Neural cell (in vitro differentiated cells): ENCODE results near the gene ADGRG3. TPM values are rescaled to one million over a fixed set of nuclear protein-coding genes. Genes with fewer than 3 reads are reported as not detected.

ENCODE experiments used
- H2AFZ ChIP-seq: fragments of 200-600, 300-800 bp; sonication (generic), shearing (Covaris generic); 2 replicates; pipeline ENCODE4 v1.6.0; 2014; ENCODE audit warnings: low read depth, mild to moderate bottlenecking, antibody characterized with exemption, low read length, moderate library complexity
- H3F3A ChIP-seq: fragments of 200-600 bp; shearing (Covaris generic); 2 replicates; pipeline ENCODE4 v1.6.1; 2016; ENCODE audit warnings: mild to moderate bottlenecking, moderate library complexity, mixed read lengths, antibody characterized with exemption, low read length; ENCODE audit not compliant: insufficient read depth, poor library complexity, severe bottlenecking
- H3K27ac ChIP-seq: fragments of 200-600, 300-800 bp; sonication (generic), shearing (Covaris generic); 2 replicates; pipeline ENCODE4 v1.5.1; 2014; ENCODE audit warnings: mild to moderate bottlenecking, low read length, moderate library complexity
- H3K27me3 ChIP-seq: fragments of 300-800, 200-600 bp; sonication (generic), shearing (Covaris generic); 2 replicates; pipeline ENCODE4 v1.6.0; 2014; ENCODE audit warnings: mild to moderate bottlenecking, low read depth, low read length, moderate library complexity; ENCODE audit not compliant: insufficient read depth
- H3K36me3 ChIP-seq: fragments of 300-800, 200-600 bp; sonication (generic), shearing (Covaris generic); 2 replicates; pipeline ENCODE4 v1.5.1; 2014; ENCODE audit warnings: mild to moderate bottlenecking, antibody characterized with exemption, low read length, moderate library complexity; ENCODE audit not compliant: insufficient read depth
- H3K4me2 ChIP-seq: fragments of 300-800, 200-600 bp; sonication (generic), shearing (Covaris generic); 2 replicates; pipeline ENCODE4 v1.6.0; 2014; ENCODE audit warnings: mild to moderate bottlenecking, low read length
- H3K4me3 ChIP-seq: fragments of 300-800, 200-600 bp; sonication (generic), shearing (Covaris generic); 2 replicates; pipeline ENCODE4 v1.5.1; 2014; ENCODE audit warnings: mild to moderate bottlenecking, low read length, moderate library complexity
- H3K79me2 ChIP-seq: fragments of 200-600 bp; shearing (Covaris generic); replicated peaks from 2 replicates; pipeline ENCODE4 v1.6.0; 2014; ENCODE audit warnings: mild to moderate bottlenecking, low read length, moderate library complexity; ENCODE audit not compliant: insufficient read depth
- H3K9ac ChIP-seq: fragments of 300-800, 200-600 bp; sonication (generic), shearing (Covaris generic); 2 replicates; pipeline ENCODE4 v1.6.1; 2016; ENCODE audit warnings: mild to moderate bottlenecking, low read length, mixed read lengths
- H3K9me2 ChIP-seq: fragments of 200-600 bp; shearing (Covaris generic); 2 replicates; pipeline ENCODE4 v1.6.1; 2016; ENCODE audit warnings: mild to moderate bottlenecking, low read length, mixed read lengths; ENCODE audit not compliant: insufficient read depth
- H3K9me3 ChIP-seq: fragments of 200-600, 300-800 bp; sonication (generic), shearing (Covaris generic); 2 replicates; pipeline ENCODE4 v1.6.1; 2016; ENCODE audit warnings: mild to moderate bottlenecking, mixed run types, low read length, moderate library complexity, mixed read lengths
- H4K20me1 ChIP-seq: fragments of 200-600 bp; shearing (Covaris generic); 2 replicates; pipeline ENCODE4 v1.6.1; 2016; ENCODE audit warnings: mild to moderate bottlenecking, mixed run types; ENCODE audit not compliant: insufficient read depth
- EP300 ChIP-seq: fragments of 450-650 bp; conservative IDR thresholded peaks from 2 replicates; pipeline ENCODE4 v1.6.1; 2014; ENCODE audit warnings: antibody characterized with exemption, mild to moderate bottlenecking, moderate library complexity; ENCODE audit not compliant: poor library complexity, severe bottlenecking
- EZH2 ChIP-seq: fragments of 200-600, 300-800 bp; shearing (Covaris generic), sonication (generic); IDR thresholded peaks from 2 replicates; pipeline ENCODE4 v1.6.1; 2014; ENCODE audit warnings: antibody characterized with exemption, low read length, borderline replicate concordance, mild to moderate bottlenecking; ENCODE audit not compliant: insufficient read depth, poor library complexity, severe bottlenecking
- MXI1 ChIP-seq: fragments of 450-650 bp; conservative IDR thresholded peaks from 2 replicates; pipeline ENCODE4 v1.6.1; 2014; ENCODE audit warnings: antibody characterized with exemption, mild to moderate bottlenecking; ENCODE audit not compliant: poor library complexity, severe bottlenecking
- POLR2AphosphoS5 ChIP-seq: IDR thresholded peaks from 2 replicates; pipeline ENCODE4 v1.6.1; 2012
- RAD21 ChIP-seq: fragments of 450-650 bp; conservative IDR thresholded peaks from 2 replicates; pipeline ENCODE4 v1.6.1; 2014; ENCODE audit warnings: antibody characterized with exemption, mild to moderate bottlenecking, moderate library complexity
- SMC3 ChIP-seq: fragments of 450-650 bp; conservative IDR thresholded peaks from 2 replicates; pipeline ENCODE4 v1.6.1; 2014; ENCODE audit warnings: antibody characterized with exemption, mild to moderate bottlenecking, moderate library complexity; ENCODE audit not compliant: poor library complexity
- TAF1 ChIP-seq: IDR thresholded peaks from 2 replicates; pipeline ENCODE4 v1.6.1; 2012; ENCODE audit warnings: low read depth
- polyA plus RNA-seq: library from polyadenylated mRNA; depleted of rRNA; stranded (reverse); fragments of >200 nt; gene quantifications from 2 replicates; pipeline ENCODE4 v1.2.3, GENCODE V29; 2014
- TF ChIP-seq, protein P1 (sequence below): IDR thresholded peaks from 2 replicates; pipeline ENCODE4 v1.6.1; 2012; ENCODE audit warnings: borderline replicate concordance
- TF ChIP-seq, protein P2 (sequence below): fragments of 450-650 bp; IDR thresholded peaks from 2 replicates; pipeline ENCODE4 v1.5.1; 2014; ENCODE audit warnings: antibody characterized with exemption, mild to moderate bottlenecking, moderate library complexity; ENCODE audit not compliant: poor library complexity, severe bottlenecking

Gene ADGRG3
- polyA plus RNA-seq, 1 donor from 2014 or later = 0.62 TPM

DNA sequence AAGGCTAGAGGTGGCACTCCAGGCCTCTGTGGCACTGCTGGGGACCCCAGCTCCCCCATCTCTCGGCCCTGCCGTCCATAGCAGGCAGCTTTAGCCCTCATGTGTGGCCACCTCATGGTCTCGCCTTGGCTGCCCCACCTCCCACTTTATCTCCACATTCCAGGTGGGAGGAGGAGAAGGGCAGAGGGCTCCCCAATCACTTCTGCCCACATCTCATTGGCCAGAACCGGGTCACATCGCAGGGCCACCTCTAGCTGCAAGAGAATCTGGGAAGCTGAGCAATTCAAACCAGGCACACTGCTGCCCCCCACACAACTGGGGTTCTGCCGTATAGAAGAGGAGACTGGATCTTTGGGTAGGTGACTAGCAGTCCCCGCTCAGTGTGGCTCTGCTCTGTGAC is 28.1 kb downstream of the ADGRG3 start:
- no peak overlapping the region for H3K9ac ChIP-seq
- no peaks in the 10 kb centered on the region for H3K36me3 ChIP-seq
- no peaks in the 10 kb centered on the region for H3F3A ChIP-seq
- TF ChIP-seq POLR2AphosphoS5 (no peak), EZH2 (no peak), SMC3 (no peak), TAF1 (no peak), RAD21 (no peak), MXI1 (no peak), EP300 (no peak)
- TF ChIP-seq, protein P1, sequence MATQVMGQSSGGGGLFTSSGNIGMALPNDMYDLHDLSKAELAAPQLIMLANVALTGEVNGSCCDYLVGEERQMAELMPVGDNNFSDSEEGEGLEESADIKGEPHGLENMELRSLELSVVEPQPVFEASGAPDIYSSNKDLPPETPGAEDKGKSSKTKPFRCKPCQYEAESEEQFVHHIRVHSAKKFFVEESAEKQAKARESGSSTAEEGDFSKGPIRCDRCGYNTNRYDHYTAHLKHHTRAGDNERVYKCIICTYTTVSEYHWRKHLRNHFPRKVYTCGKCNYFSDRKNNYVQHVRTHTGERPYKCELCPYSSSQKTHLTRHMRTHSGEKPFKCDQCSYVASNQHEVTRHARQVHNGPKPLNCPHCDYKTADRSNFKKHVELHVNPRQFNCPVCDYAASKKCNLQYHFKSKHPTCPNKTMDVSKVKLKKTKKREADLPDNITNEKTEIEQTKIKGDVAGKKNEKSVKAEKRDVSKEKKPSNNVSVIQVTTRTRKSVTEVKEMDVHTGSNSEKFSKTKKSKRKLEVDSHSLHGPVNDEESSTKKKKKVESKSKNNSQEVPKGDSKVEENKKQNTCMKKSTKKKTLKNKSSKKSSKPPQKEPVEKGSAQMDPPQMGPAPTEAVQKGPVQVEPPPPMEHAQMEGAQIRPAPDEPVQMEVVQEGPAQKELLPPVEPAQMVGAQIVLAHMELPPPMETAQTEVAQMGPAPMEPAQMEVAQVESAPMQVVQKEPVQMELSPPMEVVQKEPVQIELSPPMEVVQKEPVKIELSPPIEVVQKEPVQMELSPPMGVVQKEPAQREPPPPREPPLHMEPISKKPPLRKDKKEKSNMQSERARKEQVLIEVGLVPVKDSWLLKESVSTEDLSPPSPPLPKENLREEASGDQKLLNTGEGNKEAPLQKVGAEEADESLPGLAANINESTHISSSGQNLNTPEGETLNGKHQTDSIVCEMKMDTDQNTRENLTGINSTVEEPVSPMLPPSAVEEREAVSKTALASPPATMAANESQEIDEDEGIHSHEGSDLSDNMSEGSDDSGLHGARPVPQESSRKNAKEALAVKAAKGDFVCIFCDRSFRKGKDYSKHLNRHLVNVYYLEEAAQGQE = no peak
- TF ChIP-seq, protein P2, sequence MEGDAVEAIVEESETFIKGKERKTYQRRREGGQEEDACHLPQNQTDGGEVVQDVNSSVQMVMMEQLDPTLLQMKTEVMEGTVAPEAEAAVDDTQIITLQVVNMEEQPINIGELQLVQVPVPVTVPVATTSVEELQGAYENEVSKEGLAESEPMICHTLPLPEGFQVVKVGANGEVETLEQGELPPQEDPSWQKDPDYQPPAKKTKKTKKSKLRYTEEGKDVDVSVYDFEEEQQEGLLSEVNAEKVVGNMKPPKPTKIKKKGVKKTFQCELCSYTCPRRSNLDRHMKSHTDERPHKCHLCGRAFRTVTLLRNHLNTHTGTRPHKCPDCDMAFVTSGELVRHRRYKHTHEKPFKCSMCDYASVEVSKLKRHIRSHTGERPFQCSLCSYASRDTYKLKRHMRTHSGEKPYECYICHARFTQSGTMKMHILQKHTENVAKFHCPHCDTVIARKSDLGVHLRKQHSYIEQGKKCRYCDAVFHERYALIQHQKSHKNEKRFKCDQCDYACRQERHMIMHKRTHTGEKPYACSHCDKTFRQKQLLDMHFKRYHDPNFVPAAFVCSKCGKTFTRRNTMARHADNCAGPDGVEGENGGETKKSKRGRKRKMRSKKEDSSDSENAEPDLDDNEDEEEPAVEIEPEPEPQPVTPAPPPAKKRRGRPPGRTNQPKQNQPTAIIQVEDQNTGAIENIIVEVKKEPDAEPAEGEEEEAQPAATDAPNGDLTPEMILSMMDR = no peak
- no peak overlapping the region for H3K4me3 ChIP-seq
- no peaks in the 10 kb centered on the region for H3K9me3 ChIP-seq
- no peaks in the 10 kb centered on the region for H3K9me2 ChIP-seq
- H3K4me2 ChIP-seq = no peak overlapping the region
- H3K79me2 ChIP-seq = no peaks in the 10 kb centered on the region
- H4K20me1 ChIP-seq = no peaks in the 10 kb centered on the region
- H3K27me3 ChIP-seq = no peaks in the 10 kb centered on the region
- H3K27ac ChIP-seq = no peak overlapping the region
- no peak overlapping the region for H2AFZ ChIP-seq

DNA sequence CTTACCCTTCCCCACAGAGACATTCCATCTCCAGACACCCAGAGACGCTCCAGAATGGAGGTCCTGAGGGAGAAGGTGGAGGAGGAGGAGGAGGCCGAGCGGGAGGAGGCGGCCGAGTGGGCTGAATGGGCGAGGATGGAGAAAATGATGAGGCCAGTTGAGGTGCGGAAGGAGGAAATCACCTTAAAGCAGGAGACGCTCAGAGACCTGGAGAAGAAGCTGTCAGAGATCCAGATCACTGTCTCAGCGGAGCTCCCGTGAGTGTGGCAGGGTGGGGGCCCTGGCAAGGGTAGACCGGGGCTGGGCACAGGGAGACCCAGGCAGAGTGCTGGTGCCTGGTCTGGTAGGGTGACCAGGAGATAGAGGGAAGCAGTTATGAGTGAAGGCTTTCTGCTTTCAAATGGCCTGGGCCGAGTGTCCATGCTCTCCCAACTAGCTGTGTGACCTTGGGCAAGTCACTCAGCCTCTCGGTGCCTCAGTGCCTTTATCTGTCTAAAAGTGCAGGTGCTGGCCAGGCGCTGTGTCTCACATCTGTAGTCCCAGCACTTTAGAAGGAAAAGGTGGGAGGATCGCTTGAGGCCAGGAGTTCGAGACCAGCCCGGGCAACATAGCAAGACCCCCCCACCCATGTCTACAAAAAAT is 29.9 kb downstream of the ADGRG3 start:
- no peak overlapping the region for H3K4me2 ChIP-seq
- H4K20me1 ChIP-seq = no peaks in the 10 kb centered on the region
- no peaks in the 10 kb centered on the region for H3K27me3 ChIP-seq

More for the DNA sequence above, 29.9 kb downstream of the ADGRG3 start:
- no peaks in the 10 kb centered on the region for H3K36me3 ChIP-seq
- no peaks in the 10 kb centered on the region for H3K9me3 ChIP-seq
- H3F3A ChIP-seq = no peaks in the 10 kb centered on the region
- H2AFZ ChIP-seq = no peak overlapping the region
- H3K27ac ChIP-seq = no peak overlapping the region
- TF ChIP-seq TAF1 (no peak), MXI1 (no peak), EZH2 (no peak), RAD21 (no peak), EP300 (no peak), SMC3 (no peak), POLR2AphosphoS5 (no peak)
- TF ChIP-seq, protein P1 = no peak
- TF ChIP-seq, protein P2 = no peak
- H3K79me2 ChIP-seq = no peaks in the 10 kb centered on the region
- H3K9me2 ChIP-seq = no peaks in the 10 kb centered on the region
- no peak overlapping the region for H3K9ac ChIP-seq
- H3K4me3 ChIP-seq = no peak overlapping the region
